Esophagus muscularis mucosa (tissue), 3 donors: ENCODE measurements around the gene SOD1.

ENCODE experiments used
- CTCF ChIP-seq, 3 experiments: fragments of 200-600 bp in 2 of 3; fragments of 450-650 bp in 1 of 3; sonication (generic) in 2 of 3; IDR thresholded peaks; one replicate each; pipeline ENCODE4 v1.5.1; 2017 to 2019; ENCODE audit warnings: antibody characterized with exemption in 3 of 3, mild to moderate bottlenecking in 2 of 3, moderate library complexity in 1 of 3
- POLR2AphosphoS5 ChIP-seq, 2 donors: sonication (generic); formaldehyde crosslinking; IDR thresholded peaks; one replicate each; pipeline ENCODE4 v1.6.1; 2017; ENCODE audit warnings: antibody characterized with exemption in 2 of 2

GRCh38 chr21:31687108-31687507 lies 27.6 kb downstream of the SOD1 start:
- TF ChIP-seq CTCF (IDR thresholded peaks at IDR 0.05) (no peak), POLR2AphosphoS5 (IDR thresholded peaks at IDR 0.05) (no peak)
